ENCODE data around the gene TIMM17A.

The TIMM17A gene

DNA sequence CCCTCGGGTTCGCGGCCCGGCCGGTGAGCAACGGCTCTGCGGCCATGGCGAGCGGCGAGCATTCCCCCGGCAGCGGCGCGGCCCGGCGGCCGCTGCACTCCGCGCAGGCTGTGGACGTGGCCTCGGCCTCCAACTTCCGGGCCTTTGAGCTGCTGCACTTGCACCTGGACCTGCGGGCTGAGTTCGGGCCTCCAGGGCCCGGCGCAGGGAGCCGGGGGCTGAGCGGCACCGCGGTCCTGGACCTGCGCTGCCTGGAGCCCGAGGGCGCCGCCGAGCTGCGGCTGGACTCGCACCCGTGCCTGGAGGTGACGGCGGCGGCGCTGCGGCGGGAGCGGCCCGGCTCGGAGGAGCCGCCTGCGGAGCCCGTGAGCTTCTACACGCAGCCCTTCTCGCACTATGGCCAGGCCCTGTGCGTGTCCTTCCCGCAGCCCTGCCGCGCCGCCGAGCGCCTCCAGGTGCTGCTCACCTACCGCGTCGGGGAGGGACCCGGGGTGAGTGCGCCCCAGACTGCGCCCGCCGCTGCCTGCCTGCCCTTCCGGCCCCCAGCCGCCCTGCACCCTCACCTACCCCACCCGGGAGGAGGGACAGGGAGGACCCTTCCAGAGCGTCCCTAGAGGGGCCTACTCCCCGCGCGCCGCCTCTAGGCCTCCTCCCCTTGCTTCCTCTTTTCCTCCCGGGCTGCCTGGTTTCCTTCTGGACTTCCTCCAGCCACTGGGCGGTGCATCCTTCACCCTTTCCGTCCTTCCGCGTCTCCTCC lies 27.5 kb downstream of the TIMM17A start, which contains the start of gene RNPEP:
RNPEP (plus strand) TSS at position 26 of the 757 bp plus-strand sequence; CDS start at position 45, 19 bp downstream.
- Histone ChIP-seq H3K27ac (peak within 1 kb of the TSS; percentile 52), H3K4me3 (ENCODE audit: low read depth, low read length) (peak within 1 kb of the TSS; percentile 64), H3K27me3 (replicated peaks) (no peaks in the 10 kb centered on the region), H3K36me3 (replicated peaks) (no peaks in the 10 kb centered on the region)
- TF ChIP-seq, protein P1, sequence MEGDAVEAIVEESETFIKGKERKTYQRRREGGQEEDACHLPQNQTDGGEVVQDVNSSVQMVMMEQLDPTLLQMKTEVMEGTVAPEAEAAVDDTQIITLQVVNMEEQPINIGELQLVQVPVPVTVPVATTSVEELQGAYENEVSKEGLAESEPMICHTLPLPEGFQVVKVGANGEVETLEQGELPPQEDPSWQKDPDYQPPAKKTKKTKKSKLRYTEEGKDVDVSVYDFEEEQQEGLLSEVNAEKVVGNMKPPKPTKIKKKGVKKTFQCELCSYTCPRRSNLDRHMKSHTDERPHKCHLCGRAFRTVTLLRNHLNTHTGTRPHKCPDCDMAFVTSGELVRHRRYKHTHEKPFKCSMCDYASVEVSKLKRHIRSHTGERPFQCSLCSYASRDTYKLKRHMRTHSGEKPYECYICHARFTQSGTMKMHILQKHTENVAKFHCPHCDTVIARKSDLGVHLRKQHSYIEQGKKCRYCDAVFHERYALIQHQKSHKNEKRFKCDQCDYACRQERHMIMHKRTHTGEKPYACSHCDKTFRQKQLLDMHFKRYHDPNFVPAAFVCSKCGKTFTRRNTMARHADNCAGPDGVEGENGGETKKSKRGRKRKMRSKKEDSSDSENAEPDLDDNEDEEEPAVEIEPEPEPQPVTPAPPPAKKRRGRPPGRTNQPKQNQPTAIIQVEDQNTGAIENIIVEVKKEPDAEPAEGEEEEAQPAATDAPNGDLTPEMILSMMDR (IDR thresholded peaks at IDR 0.05; ENCODE audit: low read depth, low read length, missing control alignments) = peak; percentile 29
- in situ Hi-C loops (cut with HindIII; ENCODE audit: low pct_ligation_motif_present, low sequenced_read_pairs) = no loop called here
- peak; percentile 61 for DNase-seq

DNA sequence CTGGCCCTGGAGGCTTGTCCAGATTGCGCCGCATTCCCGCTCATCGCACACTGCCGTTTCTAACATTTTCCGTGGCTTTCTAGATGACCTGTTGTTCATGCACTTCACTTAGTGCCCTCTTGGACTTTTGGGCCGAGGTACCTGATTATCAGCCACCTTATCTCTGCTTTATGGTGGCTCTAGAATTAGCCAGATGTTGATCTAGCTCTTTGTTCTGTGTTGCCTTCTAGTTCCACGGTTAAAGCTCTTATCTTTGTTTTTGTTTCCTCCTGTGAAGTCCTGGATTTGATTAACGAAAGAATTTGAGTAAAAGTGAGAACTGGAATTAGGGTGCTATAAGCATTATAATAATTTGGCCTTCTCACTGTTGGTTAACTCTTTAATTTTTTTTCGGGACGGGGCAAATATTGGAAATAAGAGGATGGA lies 28.1 kb downstream of the TIMM17A start:
- DNase-seq = no peak
- TF ChIP-seq, protein P1 (IDR thresholded peaks at IDR 0.05; ENCODE audit: low read depth, low read length, missing control alignments) = no peak
- H3K4me3 ChIP-seq (ENCODE audit: low read depth, low read length) = peak overlapping the region; percentile 64
- H3K27me3 ChIP-seq (replicated peaks) = no peaks in the 10 kb centered on the region
- in situ Hi-C loops (cut with HindIII; ENCODE audit: low pct_ligation_motif_present, low sequenced_read_pairs) = no loop called here
- peak overlapping the region; percentile 52 for H3K27ac ChIP-seq
- H3K36me3 ChIP-seq (replicated peaks) = no peaks in the 10 kb centered on the region

DNA sequence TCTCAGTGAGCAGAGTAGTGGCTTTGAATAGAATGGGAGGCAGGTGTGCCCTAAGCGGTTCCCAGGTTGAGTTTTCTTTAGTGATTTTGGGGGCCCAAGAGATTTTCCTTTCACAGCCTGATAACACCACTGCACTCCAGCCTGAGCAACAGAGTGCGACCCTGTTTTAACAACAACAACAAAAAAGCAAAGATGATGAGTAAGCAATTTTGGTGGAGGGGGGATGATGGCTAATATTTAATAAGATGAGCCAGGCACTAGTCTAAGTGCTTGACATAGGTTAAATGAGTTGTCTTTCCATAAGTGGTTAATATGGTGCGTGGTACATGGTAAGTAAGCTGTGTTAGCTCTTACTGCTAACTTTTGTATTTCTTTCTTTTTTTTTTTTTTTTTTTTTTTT lies 29.1 kb downstream of the TIMM17A start:
- H3K4me3 ChIP-seq (ENCODE audit: low read depth, low read length) = no peak overlapping the region
- H3K27ac ChIP-seq = no peak overlapping the region
- in situ Hi-C loops (cut with HindIII; ENCODE audit: low pct_ligation_motif_present, low sequenced_read_pairs) = no loop called here
- H3K36me3 ChIP-seq (replicated peaks) = peaks cover 7% of the 10 kb centered on the region
- no peaks in the 10 kb centered on the region for H3K27me3 ChIP-seq (replicated peaks)
- TF ChIP-seq, protein P1 (IDR thresholded peaks at IDR 0.05; ENCODE audit: low read depth, low read length, missing control alignments) = no peak
- no peak for DNase-seq

DNA sequence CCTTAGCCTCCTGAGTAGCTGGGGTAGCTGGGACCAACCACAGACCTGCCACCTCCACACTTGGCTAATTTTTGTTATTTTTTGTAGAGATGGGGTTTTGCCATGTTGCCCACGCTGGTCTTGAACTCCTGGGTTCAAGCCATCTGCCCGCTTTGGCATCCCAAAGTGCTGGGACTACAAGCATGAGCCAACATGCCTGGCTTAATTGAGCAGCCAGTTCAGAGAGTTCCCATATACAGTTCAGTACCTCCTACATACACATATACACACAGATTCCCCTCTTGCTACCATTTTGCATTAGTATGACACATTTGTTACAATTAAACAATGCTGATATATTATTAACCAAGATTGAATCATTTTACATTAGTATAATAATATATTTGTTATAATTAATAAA lies 30.1 kb downstream of the TIMM17A start:
- in situ Hi-C loops (cut with HindIII; ENCODE audit: low pct_ligation_motif_present, low sequenced_read_pairs) = no loop called here
- no peak overlapping the region for H3K27ac ChIP-seq
- H3K27me3 ChIP-seq (replicated peaks) = no peaks in the 10 kb centered on the region
- no peak overlapping the region for H3K4me3 ChIP-seq (ENCODE audit: low read depth, low read length)
- DNase-seq = no peak
- TF ChIP-seq, protein P1 (IDR thresholded peaks at IDR 0.05; ENCODE audit: low read depth, low read length, missing control alignments) = no peak
- peaks cover 14% of the 10 kb centered on the region for H3K36me3 ChIP-seq (replicated peaks)

DNA sequence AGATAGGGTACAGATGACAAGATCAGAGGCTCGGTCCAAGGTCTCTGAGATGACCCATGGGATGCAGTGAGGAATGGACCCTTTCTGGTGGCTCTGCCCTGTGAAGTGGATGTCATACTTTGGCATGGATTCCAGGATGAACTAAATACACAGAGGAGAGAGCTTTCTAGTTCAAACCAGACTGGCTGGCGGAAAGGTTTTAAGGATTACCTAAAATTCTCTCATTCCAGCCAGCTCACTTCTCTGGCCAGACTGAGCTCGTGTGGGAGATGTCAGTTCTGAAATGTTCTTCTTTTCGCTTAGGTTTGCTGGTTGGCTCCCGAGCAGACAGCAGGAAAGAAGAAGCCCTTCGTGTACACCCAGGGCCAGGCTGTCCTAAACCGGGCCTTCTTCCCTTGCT lies 33.3 kb downstream of the TIMM17A start:
- Histone ChIP-seq H3K36me3 (replicated peaks) (peaks cover 30% of the 10 kb centered on the region), H3K4me3 (ENCODE audit: low read depth, low read length) (no peak overlapping the region), H3K27ac (no peak overlapping the region), H3K27me3 (replicated peaks) (no peaks in the 10 kb centered on the region)
- in situ Hi-C loops (cut with HindIII; ENCODE audit: low pct_ligation_motif_present, low sequenced_read_pairs) = no loop called here
- no peak for DNase-seq
- TF ChIP-seq, protein P1 (IDR thresholded peaks at IDR 0.05; ENCODE audit: low read depth, low read length, missing control alignments) = no peak

All from brain microvascular endothelial cell (primary cell).